GM19035 (cell line): ENCODE data around the gene CDK6.

ENCODE experiments used
- ATAC-seq: cut with Tn5 transposase; IDR thresholded peaks from one replicate; pipeline ENCODE4 v1.9.1; 2021; ENCODE audit not compliant: unreplicated experiment

The CDK6 gene

GRCh38 chr7:92827464-92828120 lies 8.8 kb downstream of the CDK6 start:
- ATAC-seq, result no peak

- ATAC-seq, result no peak
Measured at GRCh38 chr7:92826258-92826938, 10.0 kb downstream of the CDK6 start.

GRCh38 chr7:92824901-92825480 lies 11.4 kb downstream of the CDK6 start:
- no peak for ATAC-seq

- no peak for ATAC-seq
Measured at GRCh38 chr7:92824450-92824849, 11.9 kb downstream of the CDK6 start.

GRCh38 chr7:92823042-92823441 lies 13.3 kb downstream of the CDK6 start:
- ATAC-seq, result no peak

GRCh38 chr7:92820191-92820590 lies 16.2 kb downstream of the CDK6 start:
- ATAC-seq, result no peak

GRCh38 chr7:92817398-92817797 lies 19.0 kb downstream of the CDK6 start:
- ATAC-seq, result no peak

- no peak for ATAC-seq
Measured at GRCh38 chr7:92815412-92815811, 21.0 kb downstream of the CDK6 start.

GRCh38 chr7:92813390-92814024 lies 22.9 kb downstream of the CDK6 start:
- peak; percentile 51 for ATAC-seq

GRCh38 chr7:92811158-92811557 lies 25.2 kb downstream of the CDK6 start:
- ATAC-seq, result no peak

- ATAC-seq, result peak; percentile 75
Measured at GRCh38 chr7:92809760-92810573, 26.4 kb downstream of the CDK6 start.

GRCh38 chr7:92809397-92809759 lies 27.0 kb downstream of the CDK6 start:
- ATAC-seq, result peak; percentile 30

GRCh38 chr7:92808635-92809034 lies 27.7 kb downstream of the CDK6 start:
- no peak for ATAC-seq

- ATAC-seq, result no peak
Measured at GRCh38 chr7:92808006-92808405, 28.4 kb downstream of the CDK6 start.

GRCh38 chr7:92806496-92806895 lies 29.9 kb downstream of the CDK6 start:
- ATAC-seq, result no peak

GRCh38 chr7:92802406-92802805 lies 34.0 kb downstream of the CDK6 start:
- no peak for ATAC-seq

- ATAC-seq, result no peak
Measured at GRCh38 chr7:92799446-92800211, 36.7 kb downstream of the CDK6 start.

- no peak for ATAC-seq
Measured at GRCh38 chr7:92798517-92799249, 37.7 kb downstream of the CDK6 start.

GRCh38 chr7:92797693-92798092 lies 38.7 kb downstream of the CDK6 start:
- ATAC-seq, result peak; percentile 59

- ATAC-seq, result peak; percentile 23
Measured at GRCh38 chr7:92797284-92797683, 39.1 kb downstream of the CDK6 start.
